Activated naive CD4-positive, alpha-beta T cell treated with anti-CD3 and anti-CD28 coated beads, Interleukin-2, amount 50 U/mL, for 72 hours (primary cell): Measurements from ENCODE around the gene PRKG1. TPM values are rescaled to one million over a fixed set of nuclear protein-coding genes. Genes with fewer than 3 reads are reported as not detected.
"Not testable (repeated sequence)": the region's sequence is repeated elsewhere in the genome, so short reads cannot be mapped to it uniquely, and the experiment has no call there.

Source experiments
- ATAC-seq, 2 donors: fragments of 150-1000 bp; cut with Tn5 transposase; 2 replicates each; pipeline ENCODE4 v1.10.0; 2021; ENCODE audit warnings: mild to moderate bottlenecking in 2 of 2, moderate library complexity in 2 of 2
- DNase-seq, 2 donors: peaks; one replicate each; pipeline ENCODE4 v3.0.0; 2021 to 2022; ENCODE audit warnings: low spot score in 2 of 2
- H3K27ac Mint-ChIP-seq, 2 donors: one replicate each; pipeline ENCODE4 v1.8.0; 2022; ENCODE audit warnings: mild to moderate bottlenecking in 2 of 2, mixed read lengths in 2 of 2
- H3K36me3 Mint-ChIP-seq, 2 donors: one replicate each; pipeline ENCODE4 v1.8.0; 2022; ENCODE audit warnings: mixed read lengths in 2 of 2
- H3K9me3 Mint-ChIP-seq, 2 donors: one replicate each; pipeline ENCODE4 v1.8.0; 2022; ENCODE audit warnings: mixed read lengths in 2 of 2
- total RNA-seq, 2 donors: library from RNA; stranded (reverse); gene quantifications; one replicate each; pipeline ENCODE4 v1.2.3, GENCODE V29; 2022

Gene PRKG1
- total RNA-seq, 2 donors from 2014 or later: not detected

- DNase-seq (no peak), ATAC-seq (no peak)
- Mint-ChIP-seq H3K9me3 (peaks cover 0 to 5% of the 10 kb centered on the region in 2 donors), H3K27ac (no peak overlapping the region), H3K36me3 (peaks cover 0 to 6% of the 10 kb centered on the region in 2 donors)
Observed at GRCh38 chr10:51675088-51675487, 600.8 kb downstream of the PRKG1 start.

DNA sequence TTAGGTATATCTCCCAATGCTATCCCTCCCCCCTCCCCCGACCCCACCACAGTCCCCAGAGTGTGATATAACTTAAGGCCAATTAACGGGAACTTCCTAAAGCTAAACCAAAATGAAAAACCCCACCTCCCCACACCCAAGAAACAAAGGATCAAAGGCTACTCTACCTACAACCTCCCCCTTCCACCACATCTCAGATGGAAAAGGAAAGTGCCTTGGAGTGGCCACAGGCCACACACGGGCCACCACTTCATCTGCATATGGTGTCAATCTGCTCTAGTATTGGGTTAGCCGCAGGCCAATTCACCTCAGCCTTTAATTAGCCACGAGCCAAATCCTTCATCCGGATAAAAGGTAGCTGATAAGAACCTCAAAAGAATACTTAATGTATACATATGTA is 605.6 kb downstream of the PRKG1 start:
- no peak for DNase-seq
- Mint-ChIP-seq H3K36me3 (no peaks in the 10 kb centered on the region), H3K27ac (no peak overlapping the region), H3K9me3 (no peaks in the 10 kb centered on the region)
- no peak for ATAC-seq

DNA sequence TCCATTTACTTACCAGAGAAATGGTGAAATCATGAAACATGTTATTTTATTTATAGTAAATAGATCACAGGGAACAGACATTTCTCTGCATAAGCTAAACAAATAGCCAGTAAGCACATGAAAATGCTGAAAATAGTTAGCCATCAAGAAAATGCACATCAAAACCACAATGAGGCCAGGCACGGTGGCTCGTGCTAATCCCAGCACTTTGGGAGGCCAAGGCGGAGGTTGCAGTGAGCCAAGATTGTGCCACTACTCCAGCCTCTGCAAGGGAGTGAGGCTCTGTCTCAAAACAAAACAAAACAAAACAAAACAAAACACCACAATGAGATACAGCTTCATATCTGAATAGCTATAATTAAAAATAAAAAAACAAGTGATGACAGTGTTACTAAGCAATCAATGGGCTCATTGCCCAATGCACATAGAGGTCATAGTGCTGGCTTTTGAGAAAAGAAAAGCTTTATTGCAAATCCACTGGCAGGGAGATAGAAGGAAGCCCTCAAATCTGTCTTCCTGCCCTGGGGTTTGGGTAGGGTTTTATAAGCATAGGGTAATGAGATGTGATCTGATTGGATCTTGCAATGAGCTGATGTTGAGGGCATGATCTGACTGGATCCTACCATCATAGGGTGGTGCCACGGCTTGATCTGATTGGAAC is 608.9 kb downstream of the PRKG1 start:
- no peak overlapping the region for H3K27ac Mint-ChIP-seq
- ATAC-seq (no peak), DNase-seq (no peak)
- H3K9me3 Mint-ChIP-seq: no peaks in the 10 kb centered on the region
- no peaks in the 10 kb centered on the region for H3K36me3 Mint-ChIP-seq

DNA sequence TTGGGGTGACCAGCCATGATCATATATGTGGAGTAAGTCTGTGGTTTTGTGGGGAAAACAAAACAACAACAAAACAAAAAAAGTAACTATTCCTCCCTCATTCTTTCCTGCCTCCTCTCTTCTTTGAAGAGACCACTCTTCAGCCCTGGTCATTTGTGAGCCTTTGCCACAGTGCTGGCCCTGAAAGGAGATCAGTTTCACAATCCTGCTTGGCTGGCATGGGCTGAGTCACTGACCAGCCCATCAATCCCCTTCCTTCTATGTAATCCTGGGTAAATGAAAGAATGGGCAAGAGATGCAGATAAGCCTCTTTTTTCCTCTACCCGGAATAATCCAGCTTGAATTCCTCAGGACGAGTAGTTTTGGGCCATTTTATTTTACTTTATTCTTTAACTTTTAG is 611.5 kb downstream of the PRKG1 start:
- peaks cover 7 to 18% of the 10 kb centered on the region in 2 donors for H3K9me3 Mint-ChIP-seq
- no peak overlapping the region for H3K27ac Mint-ChIP-seq
- no peak for DNase-seq
- H3K36me3 Mint-ChIP-seq: peaks cover 0 to 5% of the 10 kb centered on the region in 2 donors
- ATAC-seq: no peak

GRCh38 chr10:51687296-51687695 is 613.0 kb downstream of the PRKG1 start:
- ATAC-seq (no peak), DNase-seq (no peak)
- H3K36me3 Mint-ChIP-seq: peaks cover 0 to 5% of the 10 kb centered on the region in 2 donors
- peaks cover 7 to 18% of the 10 kb centered on the region in 2 donors for H3K9me3 Mint-ChIP-seq
- H3K27ac Mint-ChIP-seq: no peak overlapping the region

DNA sequence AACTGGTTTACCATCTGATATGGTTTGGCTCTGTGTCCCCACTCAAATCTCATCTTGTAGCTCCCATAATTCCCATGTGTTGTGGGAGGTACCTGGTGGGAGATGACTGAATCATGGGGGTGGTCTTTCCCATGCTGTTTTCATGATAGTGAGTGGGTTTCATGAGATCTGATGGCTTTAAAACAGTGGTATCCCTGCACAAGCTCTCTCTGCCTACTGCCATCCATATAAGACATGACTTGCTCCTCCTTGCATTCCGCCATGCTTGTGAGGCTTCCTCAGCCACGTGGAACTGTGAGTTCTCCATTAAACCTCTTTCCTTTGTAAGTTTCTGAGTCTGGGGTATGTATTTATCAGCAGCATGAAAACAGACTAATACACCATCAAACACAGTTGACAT is 614.5 kb downstream of the PRKG1 start:
- DNase-seq, ATAC-seq, H3K36me3 Mint-ChIP-seq, H3K27ac Mint-ChIP-seq: not testable (repeated sequence)
- peaks cover 7 to 18% of the 10 kb centered on the region in 2 donors for H3K9me3 Mint-ChIP-seq

GRCh38 chr10:51689536-51689935 is 615.2 kb downstream of the PRKG1 start:
- Mint-ChIP-seq H3K27ac (no peak overlapping the region), H3K36me3 (peaks cover 0 to 5% of the 10 kb centered on the region in 2 donors), H3K9me3 (peaks cover 7 to 18% of the 10 kb centered on the region in 2 donors)
- ATAC-seq: no peak
- no peak for DNase-seq

GRCh38 chr10:51691135-51691534 is 616.8 kb downstream of the PRKG1 start:
- H3K36me3 Mint-ChIP-seq: peaks cover under 1 to 16% of the 10 kb centered on the region in 2 donors
- H3K9me3 Mint-ChIP-seq: peaks cover 7 to 18% of the 10 kb centered on the region in 2 donors

DNA sequence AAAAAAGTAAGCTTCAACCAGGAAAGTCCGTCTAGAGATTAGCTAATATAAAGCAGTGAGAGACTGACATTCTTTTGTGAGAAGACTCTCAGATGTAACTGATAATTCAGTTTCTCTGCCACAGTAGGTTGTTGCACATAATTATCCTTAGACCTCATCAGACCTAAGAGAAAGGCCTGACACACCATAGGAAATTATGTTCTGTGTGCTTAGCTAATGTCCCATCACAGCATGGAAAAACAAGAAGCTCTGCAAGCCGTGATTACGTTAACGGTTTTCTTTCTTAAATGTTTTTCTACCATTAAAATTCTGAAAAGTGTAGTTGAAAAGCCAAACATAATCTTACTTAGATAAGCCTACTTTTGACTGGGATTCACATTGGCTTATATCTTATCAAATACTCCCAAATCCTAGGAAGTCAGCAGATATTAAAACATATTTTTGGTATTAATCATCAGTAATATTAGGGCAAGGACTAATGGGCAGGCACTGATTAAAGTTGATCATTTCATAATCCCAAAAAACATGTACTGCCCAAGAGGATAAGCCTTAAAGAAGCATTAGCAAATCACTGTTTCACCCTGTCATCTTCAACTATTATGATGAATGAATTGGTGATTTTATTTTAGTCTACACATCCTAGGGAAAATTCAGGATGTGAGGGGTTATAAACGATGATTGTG is 619.9 kb downstream of the PRKG1 start:
- Mint-ChIP-seq H3K27ac (no peak overlapping the region), H3K9me3 (peaks cover 3 to 12% of the 10 kb centered on the region in 2 donors), H3K36me3 (peaks cover 27 to 39% of the 10 kb centered on the region in 2 donors)
- DNase-seq: no peak
- no peak for ATAC-seq

More at GRCh38 chr10:51691135-51691534, 616.8 kb downstream of the PRKG1 start:
- DNase-seq: no peak
- no peak overlapping the region for H3K27ac Mint-ChIP-seq
- no peak for ATAC-seq

DNA sequence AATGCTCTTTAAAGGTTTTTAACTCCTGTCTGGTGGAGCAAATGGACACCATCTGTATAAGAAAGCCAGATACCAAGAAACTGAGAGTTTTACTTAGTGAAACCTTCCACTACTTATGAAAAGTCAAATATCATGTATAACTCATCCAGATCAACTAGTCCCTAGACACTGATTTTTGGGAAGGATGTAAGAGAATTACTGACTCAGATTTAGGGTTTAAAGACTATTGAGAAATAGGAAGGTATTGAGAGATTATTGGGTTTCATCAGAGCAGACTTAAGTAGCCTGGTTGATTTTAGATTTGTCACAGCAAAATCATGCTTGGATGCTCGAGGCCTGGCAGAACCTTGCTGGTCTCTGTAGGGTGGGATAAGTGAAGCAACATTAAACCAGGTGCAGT is 622.0 kb downstream of the PRKG1 start:
- peaks cover 33 to 38% of the 10 kb centered on the region in 2 donors for H3K36me3 Mint-ChIP-seq
- DNase-seq (no peak), ATAC-seq (no peak)
- peak overlapping the region in 1 of 2 donors; percentile 12 for H3K27ac Mint-ChIP-seq
- H3K9me3 Mint-ChIP-seq: no peaks in the 10 kb centered on the region

- H3K9me3 Mint-ChIP-seq: no peaks in the 10 kb centered on the region
- peak overlapping the region; percentile 98 to 100 for H3K27ac Mint-ChIP-seq
- DNase-seq: no peak
- ATAC-seq: no peak
- H3K36me3 Mint-ChIP-seq: peaks cover 33 to 38% of the 10 kb centered on the region in 2 donors
Observed at GRCh38 chr10:51698473-51699063, 624.3 kb downstream of the PRKG1 start.

- Mint-ChIP-seq H3K9me3 (no peaks in the 10 kb centered on the region), H3K36me3 (peaks cover 33 to 38% of the 10 kb centered on the region in 2 donors), H3K27ac (peak overlapping the region; percentile 98 to 100)
- peak; percentile 42 to 49 for ATAC-seq
- DNase-seq: no peak
Observed at GRCh38 chr10:51699145-51699474, 624.8 kb downstream of the PRKG1 start.

DNA sequence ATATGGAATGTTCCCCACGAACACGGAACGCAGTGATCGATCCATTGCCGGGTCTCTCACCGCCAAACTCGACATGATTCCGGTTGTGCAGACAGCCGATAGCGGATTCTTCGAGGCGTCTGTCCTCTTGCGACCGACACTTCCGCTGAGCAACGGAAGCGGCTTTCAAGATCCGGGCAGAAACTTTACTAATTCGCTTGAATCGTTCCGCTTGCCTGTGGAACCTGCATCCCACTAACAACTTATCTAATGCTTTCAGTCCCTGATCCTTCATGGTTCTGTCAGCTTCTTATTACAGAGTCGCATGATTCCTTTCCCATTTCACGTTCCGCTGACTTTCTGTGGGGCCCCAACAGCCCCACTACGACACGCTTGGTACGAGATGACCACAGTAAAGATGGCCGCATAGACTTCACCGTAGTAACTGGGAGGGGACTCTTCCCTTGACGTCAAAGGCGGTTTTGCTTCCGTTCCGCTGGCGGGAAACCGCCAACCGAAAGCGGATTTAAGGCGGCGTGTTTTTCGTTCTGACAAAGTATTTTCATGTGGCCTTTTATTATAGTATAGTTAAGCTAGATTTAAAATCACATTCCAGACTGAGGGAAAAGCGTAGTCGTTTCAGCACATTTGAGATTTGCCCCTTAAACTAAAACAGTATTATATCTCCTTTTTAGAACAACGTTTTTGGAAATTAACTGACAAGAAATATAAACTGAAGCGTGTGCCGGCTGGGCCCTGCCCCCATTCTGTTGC is 625.4 kb downstream of the PRKG1 start, which contains the start of gene CSTF2T:
CSTF2T (minus strand) TSS at position 121 of the 753 bp plus-strand sequence; CDS start at position 75, 46 bp downstream.
- H3K27ac Mint-ChIP-seq: peak within 1 kb of the TSS; percentile 98 to 100

GRCh38 chr10:51700228-51700817 is 626.0 kb downstream of the PRKG1 start:
- Mint-ChIP-seq H3K36me3 (peaks cover 31 to 33% of the 10 kb centered on the region in 2 donors), H3K27ac (peak overlapping the region; percentile 98 to 100), H3K9me3 (no peaks in the 10 kb centered on the region)
- DNase-seq (no peak), ATAC-seq (peak in 1 of 2 donors; percentile 23)

More for the DNA sequence above, 625.4 kb downstream of the PRKG1 start, which contains the start of gene CSTF2T:
- H3K36me3 Mint-ChIP-seq: peaks cover 33 to 38% of the 10 kb centered on the region in 2 donors
- no peaks in the 10 kb centered on the region for H3K9me3 Mint-ChIP-seq
- peak; percentile 85 to 92 for DNase-seq
- ATAC-seq: peak; percentile 88 to 95

DNA sequence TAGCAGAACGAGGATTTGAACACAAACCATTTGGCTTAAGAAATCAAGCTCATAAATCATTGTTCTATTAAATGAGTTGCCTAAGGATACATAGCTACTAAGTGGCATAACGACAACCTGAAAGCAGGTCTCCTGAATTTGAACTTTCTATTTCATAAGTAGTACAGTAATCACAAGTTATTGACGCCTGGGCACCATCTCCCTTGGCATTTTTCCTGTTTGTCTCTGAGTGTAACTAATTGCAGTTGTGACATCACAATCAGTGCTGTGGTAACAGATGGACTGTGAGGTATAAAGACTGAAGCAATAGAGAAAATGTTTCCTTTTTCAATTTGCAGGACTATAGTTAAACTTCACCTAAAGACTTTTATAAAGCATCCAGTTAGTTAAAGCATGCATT is 631.5 kb downstream of the PRKG1 start:
- H3K27ac Mint-ChIP-seq: no peak overlapping the region
- H3K9me3 Mint-ChIP-seq: peaks cover 6% of the 10 kb centered on the region in 2 donors
- DNase-seq: no peak
- H3K36me3 Mint-ChIP-seq: peaks cover 5 to 7% of the 10 kb centered on the region in 2 donors
- no peak for ATAC-seq

DNA sequence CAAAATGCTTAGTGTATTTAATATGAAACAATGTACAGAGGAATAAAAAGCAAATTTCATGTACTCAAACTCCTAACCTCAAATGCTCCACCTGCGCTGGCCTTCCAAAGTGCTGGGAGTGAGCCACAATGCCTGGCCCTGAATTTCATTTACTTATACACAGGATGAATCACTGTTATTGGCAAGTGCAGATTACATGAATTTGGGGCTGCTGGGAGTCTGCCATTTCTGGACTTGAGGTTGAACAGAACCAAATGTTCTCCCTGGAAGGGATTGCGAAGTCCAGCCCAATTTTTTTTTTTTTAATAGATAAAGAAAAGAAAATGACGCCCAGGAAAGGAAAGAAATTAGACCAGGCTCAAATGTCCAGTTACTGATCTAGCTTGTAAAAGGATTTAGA is 631.9 kb downstream of the PRKG1 start:
- peaks cover 5 to 7% of the 10 kb centered on the region in 2 donors for H3K36me3 Mint-ChIP-seq
- no peak for ATAC-seq
- peaks cover 6% of the 10 kb centered on the region in 2 donors for H3K9me3 Mint-ChIP-seq
- no peak overlapping the region for H3K27ac Mint-ChIP-seq
- no peak for DNase-seq
